GM12801 (cell line): Measurements from ENCODE around the gene CYRIA.

Experiments used
- CTCF ChIP-seq: IDR thresholded peaks from one replicate; pipeline ENCODE4 v1.5.1; 2011; ENCODE audit warnings: control low read depth; ENCODE audit not compliant: insufficient read length; ENCODE audit errors: extremely low read depth

Gene CYRIA

GRCh38 chr2:16682431-16683118 is 16.9 kb upstream of the CYRIA start:
- no peak for TF ChIP-seq CTCF

GRCh38 chr2:16680781-16681180 is 15.1 kb upstream of the CYRIA start:
- TF ChIP-seq CTCF = no peak

GRCh38 chr2:16680304-16680703 is 14.7 kb upstream of the CYRIA start:
- no peak for TF ChIP-seq CTCF

- no peak for TF ChIP-seq CTCF
Observed at GRCh38 chr2:16678964-16679363, 13.3 kb upstream of the CYRIA start.

- no peak for TF ChIP-seq CTCF
Observed at GRCh38 chr2:16677875-16678274, 12.2 kb upstream of the CYRIA start.

GRCh38 chr2:16675781-16676180 is 10.1 kb upstream of the CYRIA start:
- TF ChIP-seq CTCF = no peak

GRCh38 chr2:16674154-16674553 is 8.5 kb upstream of the CYRIA start:
- no peak for TF ChIP-seq CTCF
